H1 (cell line): ENCODE results near the gene SUSD1. TPM values are rescaled to one million over a fixed set of nuclear protein-coding genes. Genes with fewer than 3 reads are reported as not detected.

Experiments used
- CTBP2 ChIP-seq: IDR thresholded peaks from 2 replicates; pipeline ENCODE4 v1.7.0; 2011; ENCODE audit warnings: borderline replicate concordance, mild to moderate bottlenecking, moderate library complexity, mixed read lengths, low read length; ENCODE audit not compliant: insufficient read depth, insufficient read length
- GTF2F1 ChIP-seq: IDR thresholded peaks from 2 replicates; pipeline ENCODE4 v1.6.1; 2012; ENCODE audit warnings: low read depth, low read length, improper control_type of control experiment, borderline replicate concordance
- PHF8 ChIP-seq: fragments of 200-600 bp; sonication (generic); conservative IDR thresholded peaks from 2 replicates; pipeline ENCODE4 v1.7.1; 2012; ENCODE audit warnings: low read depth, mild to moderate bottlenecking, inconsistent platforms, low read length, moderate library complexity
- SIN3A ChIP-seq, 2 experiments: IDR thresholded peaks in 1 of 2; conservative IDR thresholded peaks in 1 of 2; 2 replicates each; pipeline ENCODE4 v1.6.1; 2011 to 2012; ENCODE audit warnings: low read length in 2 of 2, improper control_type of control experiment in 1 of 2, low read depth in 1 of 2, mild to moderate bottlenecking in 1 of 2
- SIX5 ChIP-seq: IDR thresholded peaks from 2 replicates; pipeline ENCODE4 v1.6.1; 2011; ENCODE audit warnings: mild to moderate bottlenecking, low read depth, low read length
- SP1 ChIP-seq: IDR thresholded peaks from 2 replicates; pipeline ENCODE4 v1.6.1; 2011; ENCODE audit warnings: low read depth, low read length
- TCF12 ChIP-seq: IDR thresholded peaks from 2 replicates; pipeline ENCODE4 v1.6.1; 2011; ENCODE audit warnings: low read depth, mild to moderate bottlenecking, low read length
- polyA plus RNA-seq, 7 experiments: library from polyadenylated mRNA; depleted of rRNA in 3 of 7; stranded (reverse) in 5 of 7; unstranded in 2 of 7; fragments of >200 nt in 5 of 7; fragments of 200-250 nt in 2 of 7; gene quantifications; 1 replicate in 5 of 7; 2 replicates in 1 of 7; 4 replicates in 1 of 7; pipeline versions ENCODE4 v1.2.1 to v1.2.3, GENCODE V29; 2011 to 2013; ENCODE audit warnings: missing spikeins in 2 of 7, mixed read lengths in 2 of 7
- total RNA-seq: library from RNA; stranded (reverse); fragmentation: NEBNext Ultra II Directional; extraction: Animal tissue kit (Norgen Biotek cat#: 25700); gene quantifications from 2 replicates; pipeline ENCODE4 v1.2.1, GENCODE V29; 2021
- TF ChIP-seq, protein P1 (sequence below): fragments of 300-600 bp; sonication (generic); IDR thresholded peaks from 2 replicates; pipeline ENCODE4 v1.7.1; 2012; ENCODE audit warnings: low read length, moderate library complexity, mild to moderate bottlenecking, inconsistent platforms; ENCODE audit not compliant: insufficient replicate concordance

The SUSD1 gene
- total and polyA plus RNA-seq, 2 of the 8 experiments (the other 6 are each of a cell fraction or from before 2014, with no cell fraction given) = 2.8 to 7.2 TPM

DNA sequence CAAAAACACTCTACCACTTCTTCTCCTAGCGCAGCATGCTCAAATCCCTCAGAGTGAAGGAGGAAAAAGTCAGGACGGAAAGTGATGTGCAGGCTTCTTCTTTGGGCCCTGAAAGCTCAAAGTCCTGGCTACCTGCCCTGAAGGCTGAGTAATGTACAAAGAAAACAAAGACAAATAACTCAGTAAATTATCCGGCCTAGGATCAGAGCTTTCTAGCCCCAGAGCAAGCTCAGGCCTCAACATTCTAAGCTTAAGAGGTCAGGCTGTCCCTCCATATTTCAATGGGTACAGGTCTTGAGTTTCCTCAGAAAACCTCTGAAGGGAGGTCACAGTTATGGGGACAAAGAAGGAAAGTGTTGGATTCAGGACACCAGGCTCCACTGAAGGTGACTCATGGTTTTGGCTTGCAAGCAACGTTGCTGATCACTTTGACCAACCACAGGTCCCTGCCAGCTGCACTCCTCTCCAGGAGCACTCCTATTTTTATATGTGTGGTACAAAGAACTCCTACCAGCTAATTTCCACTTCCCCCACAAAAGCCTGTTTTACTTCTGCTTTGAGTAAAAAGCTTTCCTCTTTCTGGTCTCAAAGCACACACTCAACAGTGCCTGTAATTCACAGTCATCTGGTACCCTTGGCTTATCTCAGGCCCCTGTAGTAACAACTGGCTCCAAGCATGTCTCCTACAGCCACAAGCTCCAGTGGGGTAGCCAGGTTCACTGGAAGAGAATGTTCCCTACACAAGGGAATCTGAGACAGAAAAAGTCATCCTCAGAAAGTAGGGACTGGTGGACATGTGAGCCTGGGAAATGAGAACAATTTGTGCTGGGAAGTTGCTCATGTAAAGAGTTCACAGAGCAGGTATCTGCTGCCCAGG, 162.8 kb downstream of the SUSD1 start (continued):
- TF ChIP-seq SIX5 = no peak
- no peak for TF ChIP-seq CTBP2
- TF ChIP-seq, protein P1, sequence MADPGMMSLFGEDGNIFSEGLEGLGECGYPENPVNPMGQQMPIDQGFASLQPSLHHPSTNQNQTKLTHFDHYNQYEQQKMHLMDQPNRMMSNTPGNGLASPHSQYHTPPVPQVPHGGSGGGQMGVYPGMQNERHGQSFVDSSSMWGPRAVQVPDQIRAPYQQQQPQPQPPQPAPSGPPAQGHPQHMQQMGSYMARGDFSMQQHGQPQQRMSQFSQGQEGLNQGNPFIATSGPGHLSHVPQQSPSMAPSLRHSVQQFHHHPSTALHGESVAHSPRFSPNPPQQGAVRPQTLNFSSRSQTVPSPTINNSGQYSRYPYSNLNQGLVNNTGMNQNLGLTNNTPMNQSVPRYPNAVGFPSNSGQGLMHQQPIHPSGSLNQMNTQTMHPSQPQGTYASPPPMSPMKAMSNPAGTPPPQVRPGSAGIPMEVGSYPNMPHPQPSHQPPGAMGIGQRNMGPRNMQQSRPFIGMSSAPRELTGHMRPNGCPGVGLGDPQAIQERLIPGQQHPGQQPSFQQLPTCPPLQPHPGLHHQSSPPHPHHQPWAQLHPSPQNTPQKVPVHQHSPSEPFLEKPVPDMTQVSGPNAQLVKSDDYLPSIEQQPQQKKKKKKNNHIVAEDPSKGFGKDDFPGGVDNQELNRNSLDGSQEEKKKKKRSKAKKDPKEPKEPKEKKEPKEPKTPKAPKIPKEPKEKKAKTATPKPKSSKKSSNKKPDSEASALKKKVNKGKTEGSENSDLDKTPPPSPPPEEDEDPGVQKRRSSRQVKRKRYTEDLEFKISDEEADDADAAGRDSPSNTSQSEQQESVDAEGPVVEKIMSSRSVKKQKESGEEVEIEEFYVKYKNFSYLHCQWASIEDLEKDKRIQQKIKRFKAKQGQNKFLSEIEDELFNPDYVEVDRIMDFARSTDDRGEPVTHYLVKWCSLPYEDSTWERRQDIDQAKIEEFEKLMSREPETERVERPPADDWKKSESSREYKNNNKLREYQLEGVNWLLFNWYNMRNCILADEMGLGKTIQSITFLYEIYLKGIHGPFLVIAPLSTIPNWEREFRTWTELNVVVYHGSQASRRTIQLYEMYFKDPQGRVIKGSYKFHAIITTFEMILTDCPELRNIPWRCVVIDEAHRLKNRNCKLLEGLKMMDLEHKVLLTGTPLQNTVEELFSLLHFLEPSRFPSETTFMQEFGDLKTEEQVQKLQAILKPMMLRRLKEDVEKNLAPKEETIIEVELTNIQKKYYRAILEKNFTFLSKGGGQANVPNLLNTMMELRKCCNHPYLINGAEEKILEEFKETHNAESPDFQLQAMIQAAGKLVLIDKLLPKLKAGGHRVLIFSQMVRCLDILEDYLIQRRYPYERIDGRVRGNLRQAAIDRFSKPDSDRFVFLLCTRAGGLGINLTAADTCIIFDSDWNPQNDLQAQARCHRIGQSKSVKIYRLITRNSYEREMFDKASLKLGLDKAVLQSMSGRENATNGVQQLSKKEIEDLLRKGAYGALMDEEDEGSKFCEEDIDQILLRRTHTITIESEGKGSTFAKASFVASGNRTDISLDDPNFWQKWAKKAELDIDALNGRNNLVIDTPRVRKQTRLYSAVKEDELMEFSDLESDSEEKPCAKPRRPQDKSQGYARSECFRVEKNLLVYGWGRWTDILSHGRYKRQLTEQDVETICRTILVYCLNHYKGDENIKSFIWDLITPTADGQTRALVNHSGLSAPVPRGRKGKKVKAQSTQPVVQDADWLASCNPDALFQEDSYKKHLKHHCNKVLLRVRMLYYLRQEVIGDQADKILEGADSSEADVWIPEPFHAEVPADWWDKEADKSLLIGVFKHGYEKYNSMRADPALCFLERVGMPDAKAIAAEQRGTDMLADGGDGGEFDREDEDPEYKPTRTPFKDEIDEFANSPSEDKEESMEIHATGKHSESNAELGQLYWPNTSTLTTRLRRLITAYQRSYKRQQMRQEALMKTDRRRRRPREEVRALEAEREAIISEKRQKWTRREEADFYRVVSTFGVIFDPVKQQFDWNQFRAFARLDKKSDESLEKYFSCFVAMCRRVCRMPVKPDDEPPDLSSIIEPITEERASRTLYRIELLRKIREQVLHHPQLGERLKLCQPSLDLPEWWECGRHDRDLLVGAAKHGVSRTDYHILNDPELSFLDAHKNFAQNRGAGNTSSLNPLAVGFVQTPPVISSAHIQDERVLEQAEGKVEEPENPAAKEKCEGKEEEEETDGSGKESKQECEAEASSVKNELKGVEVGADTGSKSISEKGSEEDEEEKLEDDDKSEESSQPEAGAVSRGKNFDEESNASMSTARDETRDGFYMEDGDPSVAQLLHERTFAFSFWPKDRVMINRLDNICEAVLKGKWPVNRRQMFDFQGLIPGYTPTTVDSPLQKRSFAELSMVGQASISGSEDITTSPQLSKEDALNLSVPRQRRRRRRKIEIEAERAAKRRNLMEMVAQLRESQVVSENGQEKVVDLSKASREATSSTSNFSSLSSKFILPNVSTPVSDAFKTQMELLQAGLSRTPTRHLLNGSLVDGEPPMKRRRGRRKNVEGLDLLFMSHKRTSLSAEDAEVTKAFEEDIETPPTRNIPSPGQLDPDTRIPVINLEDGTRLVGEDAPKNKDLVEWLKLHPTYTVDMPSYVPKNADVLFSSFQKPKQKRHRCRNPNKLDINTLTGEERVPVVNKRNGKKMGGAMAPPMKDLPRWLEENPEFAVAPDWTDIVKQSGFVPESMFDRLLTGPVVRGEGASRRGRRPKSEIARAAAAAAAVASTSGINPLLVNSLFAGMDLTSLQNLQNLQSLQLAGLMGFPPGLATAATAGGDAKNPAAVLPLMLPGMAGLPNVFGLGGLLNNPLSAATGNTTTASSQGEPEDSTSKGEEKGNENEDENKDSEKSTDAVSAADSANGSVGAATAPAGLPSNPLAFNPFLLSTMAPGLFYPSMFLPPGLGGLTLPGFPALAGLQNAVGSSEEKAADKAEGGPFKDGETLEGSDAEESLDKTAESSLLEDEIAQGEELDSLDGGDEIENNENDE = no peak
- no peak for TF ChIP-seq GTF2F1
- no peak for TF ChIP-seq PHF8
- no peak for TF ChIP-seq SP1
- no peak for TF ChIP-seq SIN3A (conservative IDR thresholded peaks at IDR 0.05 in 1 of 2, IDR thresholded peaks at IDR 0.05 in 1 of 2; ENCODE audit: low read depth in 1 of 2, low read length in 2 of 2)
- no peak for TF ChIP-seq TCF12
- TF ChIP-seq, all 59 proteins: peak for 0
